Smooth muscle cell (in vitro differentiated cells): Measurements from ENCODE around the gene NKX2-4. TPM values are rescaled to one million over a fixed set of nuclear protein-coding genes. Genes with fewer than 3 reads are reported as not detected.

ENCODE experiments used
- DNase-seq: peaks from one replicate; lab custom pipeline; 2025; ENCODE audit not compliant: unreplicated experiment; lab: John Stamatoyannopoulos, UW
- H2AFZ ChIP-seq: fragments of 200-600 bp; sonication (generic); 2 replicates; pipeline ENCODE4 v1.6.0; 2016; ENCODE audit warnings: antibody characterized with exemption, low read depth, mild to moderate bottlenecking
- H3F3A ChIP-seq: fragments of 200-600 bp; sonication (generic); 2 replicates; pipeline ENCODE4 v1.6.0; 2017; ENCODE audit warnings: antibody characterized with exemption, low read depth
- H3K27ac ChIP-seq: fragments of 200-600 bp; sonication (generic); 2 replicates; pipeline ENCODE4 v1.5.1; 2016; ENCODE audit warnings: low read depth, mild to moderate bottlenecking
- H3K27me3 ChIP-seq: fragments of 200-600 bp; sonication (generic); 2 replicates; pipeline ENCODE4 v1.6.1; 2016; ENCODE audit warnings: low read depth, mild to moderate bottlenecking
- H3K36me3 ChIP-seq: fragments of 200-600 bp; sonication (generic); 2 replicates; pipeline ENCODE4 v1.5.1; 2016; ENCODE audit warnings: low read depth
- H3K4me1 ChIP-seq: fragments of 200-600 bp; sonication (generic); 2 replicates; pipeline ENCODE4 v1.5.1; 2016; ENCODE audit warnings: low read depth
- H3K4me2 ChIP-seq: fragments of 200-600 bp; sonication (generic); 2 replicates; pipeline ENCODE4 v1.6.0; 2016; ENCODE audit warnings: mild to moderate bottlenecking
- H3K4me3 ChIP-seq: fragments of 200-600 bp; sonication (generic); 2 replicates; pipeline ENCODE4 v1.5.1; 2016; ENCODE audit warnings: mild to moderate bottlenecking
- H3K79me2 ChIP-seq: fragments of 200-600 bp; sonication (generic); 2 replicates; pipeline ENCODE4 v1.6.0; 2016; ENCODE audit warnings: low read depth, mild to moderate bottlenecking
- H3K9ac ChIP-seq: fragments of 200-600 bp; sonication (generic); 2 replicates; pipeline ENCODE4 v1.6.0; 2016; ENCODE audit warnings: low read depth
- H3K9me3 ChIP-seq: fragments of 200-600 bp; sonication (generic); replicated peaks from 2 replicates; pipeline ENCODE4 v1.5.1; 2016; ENCODE audit warnings: low read depth
- H4K20me1 ChIP-seq: fragments of 200-600 bp; sonication (generic); 2 replicates; pipeline ENCODE4 v1.6.0; 2016; ENCODE audit warnings: low read depth
- CTCF ChIP-seq: fragments of 200-600 bp; sonication (generic); IDR thresholded peaks from 2 replicates; pipeline ENCODE4 v1.5.1; 2017; ENCODE audit warnings: borderline replicate concordance, mild to moderate bottlenecking, antibody characterized with exemption; ENCODE audit not compliant: insufficient read depth, poor library complexity, severe bottlenecking
- WGBS: methylation state at CpG from one replicate; pipeline ENCODE4 v1.1.7; 2016; ENCODE audit warnings: low lambda C conversion rate; 5-methylcytosine and 5-hydroxymethylcytosine counted together
- polyA plus RNA-seq: library from polyadenylated mRNA; unstranded; fragments of >200 nt; fragmentation: Nextera tagmentation; extraction: Ambion mirVana; gene quantifications from 2 replicates; pipeline ENCODE4 v1.2.1, GENCODE V29; 2016
- total RNA-seq: library from RNA; depleted of rRNA; stranded (reverse); fragments of >200 nt; gene quantifications from 2 replicates; pipeline ENCODE4 v1.2.3, GENCODE V29; 2014

NKX2-4 gene
- total and polyA plus RNA-seq, 2 experiments from 2014 or later, result not detected

DNA sequence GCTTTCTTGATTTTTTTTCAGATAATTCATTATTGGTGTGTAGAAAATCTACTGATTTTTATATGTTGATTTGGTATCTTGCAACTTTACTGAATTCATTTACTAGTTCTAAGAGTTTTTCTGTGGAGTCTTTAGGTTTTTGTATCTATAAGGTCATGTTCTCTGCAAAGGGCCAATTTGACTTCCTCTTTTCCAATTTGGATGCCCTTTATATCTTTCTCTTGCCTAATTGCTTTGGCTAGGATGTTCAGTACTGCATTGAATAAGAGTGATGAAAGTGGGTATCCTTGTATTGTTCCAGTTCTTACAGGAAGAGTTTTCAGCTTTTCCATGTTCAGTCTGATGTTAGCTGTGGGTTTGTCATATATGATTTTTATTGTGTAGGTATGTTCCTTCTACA lies 14.4 kb upstream of the NKX2-4 start:
- Histone ChIP-seq H3K9ac (no peak overlapping the region), H3K4me1 (no peaks in the 10 kb centered on the region), H4K20me1 (no peaks in the 10 kb centered on the region), H3K9me3 (no peaks in the 10 kb centered on the region), H3F3A (no peaks in the 10 kb centered on the region), H3K4me3 (no peak overlapping the region), H3K79me2 (no peaks in the 10 kb centered on the region), H3K27ac (no peak overlapping the region), H3K4me2 (no peak overlapping the region), H3K27me3 (peaks cover 12% of the 10 kb centered on the region), H2AFZ (no peak overlapping the region), H3K36me3 (no peaks in the 10 kb centered on the region)
- TF ChIP-seq CTCF, result no peak
- DNase-seq, result no peak

DNA sequence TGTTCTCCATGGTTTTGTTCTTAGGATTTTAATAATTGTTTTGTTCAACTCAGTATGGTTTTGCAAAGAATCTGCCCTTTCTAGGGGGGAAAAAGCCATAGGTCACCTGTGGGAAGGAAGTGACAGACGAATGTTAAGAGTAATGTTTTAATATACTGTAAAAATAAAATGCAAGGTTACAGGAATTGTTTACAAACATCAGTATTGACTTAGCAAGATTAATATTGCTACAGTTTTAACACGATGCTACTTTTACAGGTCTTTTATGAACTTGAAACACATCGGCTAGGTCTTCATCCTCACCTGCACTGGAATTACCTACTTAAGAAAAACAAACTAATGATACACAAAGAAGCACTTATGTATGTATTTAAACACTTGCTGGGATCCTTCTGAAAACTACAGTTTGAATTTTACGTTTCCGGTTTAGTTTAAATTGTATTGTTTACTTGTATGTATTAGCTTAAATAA lies 1.7 kb upstream of the NKX2-4 start:
- Histone ChIP-seq H3K36me3 (no peaks in the 10 kb centered on the region), H2AFZ (no peak overlapping the region), H3K4me2 (no peak overlapping the region), H3K4me3 (no peak overlapping the region), H4K20me1 (no peaks in the 10 kb centered on the region), H3K9ac (no peak overlapping the region), H3K4me1 (no peaks in the 10 kb centered on the region), H3K27ac (no peak overlapping the region), H3K9me3 (no peaks in the 10 kb centered on the region), H3K27me3 (peaks cover 100% of the 10 kb centered on the region), H3F3A (no peaks in the 10 kb centered on the region), H3K79me2 (no peaks in the 10 kb centered on the region)
- DNase-seq, result no peak
- no peak for TF ChIP-seq CTCF
- WGBS, result 68% methylated on average over 5 of the region's 5 CpGs

- TF ChIP-seq CTCF, result no peak
- Histone ChIP-seq H3K27ac (no peak overlapping the region), H3K9me3 (no peaks in the 10 kb centered on the region), H2AFZ (no peak overlapping the region), H3K79me2 (no peaks in the 10 kb centered on the region), H4K20me1 (no peaks in the 10 kb centered on the region), H3F3A (no peaks in the 10 kb centered on the region), H3K4me1 (no peaks in the 10 kb centered on the region), H3K27me3 (peaks cover 100% of the 10 kb centered on the region), H3K9ac (no peak overlapping the region), H3K36me3 (no peaks in the 10 kb centered on the region), H3K4me2 (no peak overlapping the region), H3K4me3 (no peak overlapping the region)
- no peak for DNase-seq
- WGBS, result 55% methylated on average over 10 of the region's 10 CpGs
Measured at GRCh38 chr20:21398109-21399004, 1.0 kb upstream of the NKX2-4 start.
